ENCODE results near the gene GALNS.

GALNS gene

GRCh38 chr16:88881675-88882357 is 25.1 kb upstream of the GALNS start:
- H4K20me1 ChIP-seq (ENCODE audit: insufficient read depth, low read length, poor library complexity, severe bottlenecking) = no peaks in the 10 kb centered on the region
- no peak for TF ChIP-seq EZH2phosphoT487 (IDR thresholded peaks at IDR 0.05; ENCODE audit: borderline replicate concordance)
- TF ChIP-seq, protein P1, sequence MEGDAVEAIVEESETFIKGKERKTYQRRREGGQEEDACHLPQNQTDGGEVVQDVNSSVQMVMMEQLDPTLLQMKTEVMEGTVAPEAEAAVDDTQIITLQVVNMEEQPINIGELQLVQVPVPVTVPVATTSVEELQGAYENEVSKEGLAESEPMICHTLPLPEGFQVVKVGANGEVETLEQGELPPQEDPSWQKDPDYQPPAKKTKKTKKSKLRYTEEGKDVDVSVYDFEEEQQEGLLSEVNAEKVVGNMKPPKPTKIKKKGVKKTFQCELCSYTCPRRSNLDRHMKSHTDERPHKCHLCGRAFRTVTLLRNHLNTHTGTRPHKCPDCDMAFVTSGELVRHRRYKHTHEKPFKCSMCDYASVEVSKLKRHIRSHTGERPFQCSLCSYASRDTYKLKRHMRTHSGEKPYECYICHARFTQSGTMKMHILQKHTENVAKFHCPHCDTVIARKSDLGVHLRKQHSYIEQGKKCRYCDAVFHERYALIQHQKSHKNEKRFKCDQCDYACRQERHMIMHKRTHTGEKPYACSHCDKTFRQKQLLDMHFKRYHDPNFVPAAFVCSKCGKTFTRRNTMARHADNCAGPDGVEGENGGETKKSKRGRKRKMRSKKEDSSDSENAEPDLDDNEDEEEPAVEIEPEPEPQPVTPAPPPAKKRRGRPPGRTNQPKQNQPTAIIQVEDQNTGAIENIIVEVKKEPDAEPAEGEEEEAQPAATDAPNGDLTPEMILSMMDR (conservative IDR thresholded peaks at IDR 0.05; ENCODE audit: low read length) = no peak
- no peaks in the 10 kb centered on the region for H3K27me3 ChIP-seq (ENCODE audit: insufficient read depth, low read length, poor library complexity, severe bottlenecking)

GRCh38 chr16:88881007-88881615 is 24.4 kb upstream of the GALNS start:
- no peak for TF ChIP-seq EZH2phosphoT487 (IDR thresholded peaks at IDR 0.05; ENCODE audit: borderline replicate concordance)
- TF ChIP-seq, protein P1 (conservative IDR thresholded peaks at IDR 0.05; ENCODE audit: low read length) = no peak
- Histone ChIP-seq H3K36me3 (ENCODE audit: insufficient read depth, low read length) (peaks cover 55% of the 10 kb centered on the region; the same call in 1 of the 2 replicates), H4K20me1 (ENCODE audit: insufficient read depth, low read length, poor library complexity, severe bottlenecking) (no peaks in the 10 kb centered on the region), H3F3A (ENCODE audit: low read depth) (no peaks in the 10 kb centered on the region), H3K9me3 (ENCODE audit: insufficient read depth, low read depth, low read length) (no peaks in the 10 kb centered on the region), H3K9ac (ENCODE audit: low read depth, low read length, poor library complexity, severe bottlenecking) (no peak overlapping the region), H3K27me3 (ENCODE audit: insufficient read depth, low read length, poor library complexity, severe bottlenecking) (no peaks in the 10 kb centered on the region), H3K4me2 (ENCODE audit: low read depth, low read length, poor library complexity, severe bottlenecking) (no peak overlapping the region), H2AFZ (ENCODE audit: low read length) (no peak overlapping the region), H3K4me1 (ENCODE audit: insufficient read depth, low read length, poor library complexity, severe bottlenecking) (no peaks in the 10 kb centered on the region), H3K4me3 (ENCODE audit: low read length, poor library complexity, severe bottlenecking) (no peak overlapping the region), H3K79me2 (ENCODE audit: insufficient read depth, low read length) (no peaks in the 10 kb centered on the region), H3K9me2 (replicated peaks; ENCODE audit: low read depth, low read length) (no peaks in the 10 kb centered on the region)

More at GRCh38 chr16:88881675-88882357, 25.1 kb upstream of the GALNS start:
- H3K36me3 ChIP-seq (ENCODE audit: insufficient read depth, low read length) = peaks cover 54% of the 10 kb centered on the region; the same call in 1 of the 2 replicates
- H3K4me1 ChIP-seq (ENCODE audit: insufficient read depth, low read length, poor library complexity, severe bottlenecking) = no peaks in the 10 kb centered on the region
- H2AFZ ChIP-seq (ENCODE audit: low read length) = no peak overlapping the region
- no peaks in the 10 kb centered on the region for H3K79me2 ChIP-seq (ENCODE audit: insufficient read depth, low read length)
- no peaks in the 10 kb centered on the region for H3K9me2 ChIP-seq (replicated peaks; ENCODE audit: low read depth, low read length)
- H3K4me2 ChIP-seq (ENCODE audit: low read depth, low read length, poor library complexity, severe bottlenecking) = no peak overlapping the region
- no peaks in the 10 kb centered on the region for H3K9me3 ChIP-seq (ENCODE audit: insufficient read depth, low read depth, low read length)
- no peaks in the 10 kb centered on the region for H3F3A ChIP-seq (ENCODE audit: low read depth)
- no peak overlapping the region for H3K4me3 ChIP-seq (ENCODE audit: low read length, poor library complexity, severe bottlenecking)
- no peak overlapping the region for H3K9ac ChIP-seq (ENCODE audit: low read depth, low read length, poor library complexity, severe bottlenecking)

GRCh38 chr16:88880226-88881006 is 23.7 kb upstream of the GALNS start:
- Histone ChIP-seq H3K79me2 (ENCODE audit: insufficient read depth, low read length) (no peaks in the 10 kb centered on the region), H3K4me3 (ENCODE audit: low read length, poor library complexity, severe bottlenecking) (no peak overlapping the region), H4K20me1 (ENCODE audit: insufficient read depth, low read length, poor library complexity, severe bottlenecking) (no peaks in the 10 kb centered on the region), H3K9me2 (replicated peaks; ENCODE audit: low read depth, low read length) (no peaks in the 10 kb centered on the region), H3K9me3 (ENCODE audit: insufficient read depth, low read depth, low read length) (no peaks in the 10 kb centered on the region), H3F3A (ENCODE audit: low read depth) (no peaks in the 10 kb centered on the region), H2AFZ (ENCODE audit: low read length) (no peak overlapping the region), H3K36me3 (ENCODE audit: insufficient read depth, low read length) (peaks cover 56% of the 10 kb centered on the region; the same call in 1 of the 2 replicates), H3K9ac (ENCODE audit: low read depth, low read length, poor library complexity, severe bottlenecking) (no peak overlapping the region), H3K27me3 (ENCODE audit: insufficient read depth, low read length, poor library complexity, severe bottlenecking) (no peaks in the 10 kb centered on the region), H3K4me2 (ENCODE audit: low read depth, low read length, poor library complexity, severe bottlenecking) (no peak overlapping the region), H3K4me1 (ENCODE audit: insufficient read depth, low read length, poor library complexity, severe bottlenecking) (no peaks in the 10 kb centered on the region)
- no peak for TF ChIP-seq EZH2phosphoT487 (IDR thresholded peaks at IDR 0.05; ENCODE audit: borderline replicate concordance)
- TF ChIP-seq, protein P1 (conservative IDR thresholded peaks at IDR 0.05; ENCODE audit: low read length) = no peak

Data from Loucy (cell line).